Mononuclear cell (primary cell): Measurements from ENCODE around the gene PAX5. TPM values are rescaled to one million over a fixed set of nuclear protein-coding genes. Genes with fewer than 3 reads are reported as not detected.

ENCODE experiments used
- H3K27me3 ChIP-seq: 2 replicates; pipeline ENCODE4 v1.6.0; 2011; ENCODE audit warnings: low read length, control low read depth; ENCODE audit not compliant: insufficient read depth
- H3K4me1 ChIP-seq: 2 replicates; pipeline ENCODE4 v1.5.1; 2011; ENCODE audit warnings: mild to moderate bottlenecking, low read length, control low read depth; ENCODE audit not compliant: insufficient read depth
- H3K4me3 ChIP-seq: 2 replicates; pipeline ENCODE4 v1.5.1; 2011; ENCODE audit warnings: mild to moderate bottlenecking, low read length, moderate library complexity
- H3K9me3 ChIP-seq: 2 replicates; pipeline ENCODE4 v1.5.1; 2011; ENCODE audit warnings: low read depth, mild to moderate bottlenecking, control low read depth, low read length
- total RNA-seq: library from RNA; depleted of rRNA; stranded (reverse); fragments of >200 nt; gene quantifications from one replicate; pipeline ENCODE4 v1.2.3, GENCODE V29; 2012

PAX5 gene
- total RNA-seq, 1 donor, result 12.6 TPM

DNA sequence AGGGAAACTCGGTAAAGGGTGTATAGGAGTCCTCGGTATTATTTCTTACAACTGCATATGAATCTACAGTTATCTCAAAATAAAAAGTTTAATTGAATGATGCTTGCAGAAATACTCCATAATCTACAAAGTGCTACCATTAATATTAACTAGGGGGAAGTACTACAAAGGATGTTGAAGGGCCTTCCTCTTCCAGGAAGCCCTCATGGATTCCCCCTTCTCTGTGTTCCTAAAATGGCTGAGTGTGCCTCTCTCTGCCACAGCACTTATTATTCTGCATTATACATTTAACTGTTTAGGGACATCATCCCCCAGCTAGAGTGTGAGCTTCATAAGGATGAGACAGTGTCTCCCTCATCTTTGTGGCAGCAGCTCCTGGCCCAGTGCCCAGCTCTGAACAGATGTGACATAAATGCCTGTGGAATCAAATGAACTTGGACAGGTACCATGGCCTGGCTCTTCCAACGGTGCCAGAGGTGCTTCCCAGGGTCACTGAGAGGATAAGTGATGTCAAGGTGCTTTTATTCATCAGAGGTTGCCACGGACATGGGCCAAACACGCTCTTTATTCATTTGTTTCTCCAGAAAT is 99.5 kb downstream of the PAX5 start:
- no peaks in the 10 kb centered on the region for H3K4me1 ChIP-seq
- no peaks in the 10 kb centered on the region for H3K9me3 ChIP-seq
- no peak overlapping the region for H3K4me3 ChIP-seq
- no peaks in the 10 kb centered on the region for H3K27me3 ChIP-seq

DNA sequence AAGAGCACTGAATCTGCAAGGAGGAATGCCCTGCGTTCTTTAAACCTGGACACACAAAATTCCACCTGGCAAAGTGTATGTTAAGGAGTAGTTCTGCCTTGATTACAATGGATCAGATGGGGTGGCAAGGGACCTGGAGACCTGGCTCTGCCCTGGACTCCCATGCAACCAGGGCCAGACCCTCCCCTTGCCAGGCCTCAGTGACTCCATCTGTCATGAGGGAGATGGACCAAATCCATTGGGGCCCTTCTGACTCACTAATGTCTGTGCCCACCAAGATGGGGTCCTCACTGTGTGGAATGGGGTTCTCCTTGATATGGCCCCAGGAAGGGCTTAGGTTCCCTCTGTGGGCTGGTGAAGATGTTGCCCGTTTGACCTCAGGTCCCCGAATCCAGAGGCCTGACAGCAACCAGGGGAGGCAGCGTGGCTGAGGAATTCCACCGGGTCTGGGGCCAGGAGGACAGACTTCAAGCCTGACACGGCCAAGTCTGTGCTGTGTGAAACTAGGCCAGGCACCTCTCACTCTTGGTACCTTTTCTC is 100.3 kb downstream of the PAX5 start:
- H3K27me3 ChIP-seq, result no peaks in the 10 kb centered on the region
- no peaks in the 10 kb centered on the region for H3K4me1 ChIP-seq
- no peak overlapping the region for H3K4me3 ChIP-seq
- H3K9me3 ChIP-seq, result no peaks in the 10 kb centered on the region

DNA sequence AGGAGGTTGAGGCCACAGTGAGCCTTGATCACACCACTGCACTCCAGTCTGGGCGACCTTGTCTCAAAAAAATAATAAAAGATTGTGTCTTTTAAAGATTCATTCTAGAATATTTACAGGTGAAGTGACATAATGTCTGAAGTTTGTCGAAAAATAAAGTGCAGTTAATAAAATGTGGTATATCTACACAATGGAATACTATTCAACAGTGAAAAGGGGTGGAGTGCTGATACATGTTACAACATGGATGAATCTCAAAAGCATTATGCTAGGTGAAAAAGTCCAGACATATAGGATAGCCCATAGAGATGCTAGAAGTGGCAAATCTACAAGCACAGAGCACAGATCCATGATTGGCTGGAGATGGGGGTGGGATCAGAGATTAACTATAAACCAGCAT is 101.9 kb downstream of the PAX5 start:
- Histone ChIP-seq H3K9me3 (no peaks in the 10 kb centered on the region), H3K4me3 (no peak overlapping the region), H3K27me3 (no peaks in the 10 kb centered on the region), H3K4me1 (no peaks in the 10 kb centered on the region)

DNA sequence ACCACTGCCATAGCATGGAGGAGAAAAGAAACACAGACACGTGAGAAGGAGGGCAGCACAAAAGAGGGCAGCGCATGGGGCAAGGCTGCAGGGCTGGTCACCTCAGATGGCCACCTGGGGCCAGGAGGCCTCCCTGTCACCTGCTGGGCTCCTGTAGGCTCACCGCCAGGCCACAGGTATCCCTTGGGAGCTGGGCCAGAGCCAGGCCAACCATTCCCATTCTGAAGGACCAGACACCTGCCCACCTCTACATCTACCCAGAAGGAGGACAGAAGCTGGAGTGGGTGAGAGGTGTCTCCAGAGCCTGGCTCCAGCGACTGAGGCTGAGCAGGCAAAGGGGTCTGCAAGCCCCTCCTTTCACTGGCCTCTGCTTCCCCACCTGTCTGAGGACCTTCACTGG is 103.1 kb downstream of the PAX5 start:
- H3K9me3 ChIP-seq, result no peaks in the 10 kb centered on the region
- no peaks in the 10 kb centered on the region for H3K4me1 ChIP-seq
- H3K4me3 ChIP-seq, result no peak overlapping the region
- no peaks in the 10 kb centered on the region for H3K27me3 ChIP-seq

DNA sequence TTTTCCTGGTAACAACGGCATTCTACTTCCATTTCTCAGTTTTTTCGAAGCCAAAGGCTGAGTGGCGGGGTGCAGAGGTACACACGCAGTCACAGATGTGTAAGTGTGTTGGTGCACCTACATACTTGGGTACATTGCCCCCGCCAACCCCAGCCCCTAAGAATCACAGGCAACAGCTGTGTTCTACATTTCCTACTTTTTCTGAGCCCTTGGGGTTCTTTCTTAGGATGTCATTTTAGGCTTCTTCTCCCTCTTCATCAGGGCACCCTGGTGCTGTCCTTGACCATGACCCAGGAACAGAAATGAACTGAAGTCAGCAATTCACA is 104.8 kb downstream of the PAX5 start:
- no peak overlapping the region for H3K4me3 ChIP-seq
- no peaks in the 10 kb centered on the region for H3K9me3 ChIP-seq
- H3K27me3 ChIP-seq, result no peaks in the 10 kb centered on the region
- no peaks in the 10 kb centered on the region for H3K4me1 ChIP-seq

DNA sequence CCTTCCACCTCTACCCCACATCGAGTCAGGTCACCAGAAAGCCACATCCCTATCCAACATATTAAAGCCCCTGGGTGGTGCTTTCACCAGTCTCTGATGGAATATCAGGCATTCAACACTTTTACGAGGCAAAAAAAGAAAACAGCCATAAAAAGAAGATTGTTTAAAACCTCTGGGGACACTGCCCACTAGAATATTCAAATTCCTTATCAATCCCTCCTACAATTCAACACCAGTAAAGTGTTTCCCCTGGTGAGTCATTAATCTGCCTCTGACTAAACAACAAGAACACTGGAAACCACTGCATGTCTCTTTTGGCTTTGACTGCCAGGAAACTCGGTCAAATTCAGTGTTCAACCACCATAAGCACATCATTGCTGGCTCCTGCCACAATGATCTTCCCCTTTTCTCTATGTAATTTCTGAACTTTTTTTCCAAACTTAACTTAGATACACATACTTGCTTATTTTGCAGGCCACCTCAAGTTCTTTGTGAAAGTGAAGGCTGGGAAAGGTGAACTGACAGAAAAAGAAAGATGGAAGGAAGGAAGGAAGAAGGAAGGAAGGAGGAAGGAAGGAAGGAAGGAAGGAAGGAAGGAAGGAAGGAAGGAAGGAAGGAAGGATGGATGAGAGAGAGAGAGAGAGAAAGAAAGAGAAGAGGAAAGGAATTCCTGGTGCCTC is 105.3 kb downstream of the PAX5 start:
- no peaks in the 10 kb centered on the region for H3K27me3 ChIP-seq
- no peak overlapping the region for H3K4me3 ChIP-seq
- H3K9me3 ChIP-seq, result no peaks in the 10 kb centered on the region
- H3K4me1 ChIP-seq, result no peaks in the 10 kb centered on the region

DNA sequence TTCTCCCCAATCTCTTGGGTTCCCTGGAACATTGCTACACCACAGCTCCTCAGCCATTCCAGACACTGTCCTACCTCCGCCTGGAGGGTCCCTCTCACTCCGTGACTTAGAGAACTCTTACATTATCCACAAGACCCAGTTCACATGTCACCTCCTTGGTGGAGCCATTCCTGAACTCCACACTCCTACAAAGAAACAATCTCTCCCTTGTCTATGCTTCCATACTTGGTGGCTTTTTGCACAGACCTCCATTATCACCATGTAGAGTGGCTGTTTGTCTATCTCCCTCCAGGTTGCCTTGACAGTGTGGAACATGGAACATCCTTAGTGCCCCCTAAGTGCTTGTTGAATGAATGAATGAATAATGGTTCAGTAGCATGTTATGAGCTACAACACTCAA is 105.9 kb downstream of the PAX5 start:
- Histone ChIP-seq H3K4me3 (no peak overlapping the region), H3K9me3 (no peaks in the 10 kb centered on the region), H3K27me3 (no peaks in the 10 kb centered on the region), H3K4me1 (no peaks in the 10 kb centered on the region)

DNA sequence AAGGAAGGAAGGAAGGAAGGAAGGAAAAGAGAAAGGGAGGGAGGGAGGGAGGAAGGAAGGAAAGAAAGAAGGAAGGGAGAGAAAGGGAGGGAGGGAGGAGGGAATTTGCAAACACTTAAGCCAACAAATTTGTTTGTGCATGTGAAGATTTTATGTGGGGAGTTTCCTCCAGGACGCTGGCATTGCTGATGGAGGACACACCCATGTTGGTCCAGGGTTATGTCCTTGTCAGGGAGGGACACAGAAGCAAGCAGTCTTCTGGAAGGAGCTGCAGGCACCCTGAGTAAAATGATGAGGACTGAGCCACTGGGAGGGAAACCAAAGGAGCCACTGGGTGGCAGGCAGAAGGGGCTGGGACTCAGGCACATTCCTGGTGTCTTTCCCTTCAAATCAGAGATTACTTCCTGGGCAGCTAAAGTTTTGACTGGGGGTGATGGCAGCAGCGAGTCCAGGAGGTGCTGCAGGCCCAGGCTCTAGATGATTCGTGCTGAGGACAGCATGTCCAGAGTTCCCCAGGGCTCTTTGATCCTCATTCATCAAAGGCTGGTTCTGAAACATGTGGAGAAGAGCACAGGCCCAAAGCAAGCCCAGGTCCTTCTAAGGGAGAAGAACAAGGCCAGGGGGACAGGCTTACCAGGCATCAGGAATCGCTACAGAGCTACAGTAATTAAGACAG is 109.2 kb downstream of the PAX5 start:
- no peaks in the 10 kb centered on the region for H3K9me3 ChIP-seq
- no peak overlapping the region for H3K4me3 ChIP-seq
- no peaks in the 10 kb centered on the region for H3K4me1 ChIP-seq
- H3K27me3 ChIP-seq, result no peaks in the 10 kb centered on the region

DNA sequence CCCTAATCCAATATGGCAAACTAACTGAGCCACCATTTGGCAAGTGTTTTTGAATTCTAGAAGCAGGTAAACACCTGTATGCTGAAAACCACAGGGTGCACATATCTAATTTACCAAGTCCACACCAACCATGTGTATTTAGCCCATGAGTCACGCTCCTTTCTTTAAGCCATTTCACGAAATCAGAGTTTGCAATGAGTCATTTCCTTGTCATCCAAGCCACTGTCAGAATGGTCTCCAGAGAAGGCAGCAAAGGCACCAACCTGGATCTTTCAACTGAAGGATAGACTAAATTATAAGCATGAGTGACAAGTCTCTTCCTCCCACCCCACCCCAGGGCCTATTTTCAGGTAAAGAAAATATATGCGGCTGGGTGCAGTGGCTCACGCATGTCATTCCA is 110.0 kb downstream of the PAX5 start:
- H3K9me3 ChIP-seq, result no peaks in the 10 kb centered on the region
- H3K4me1 ChIP-seq, result no peaks in the 10 kb centered on the region
- H3K27me3 ChIP-seq, result no peaks in the 10 kb centered on the region
- no peak overlapping the region for H3K4me3 ChIP-seq

DNA sequence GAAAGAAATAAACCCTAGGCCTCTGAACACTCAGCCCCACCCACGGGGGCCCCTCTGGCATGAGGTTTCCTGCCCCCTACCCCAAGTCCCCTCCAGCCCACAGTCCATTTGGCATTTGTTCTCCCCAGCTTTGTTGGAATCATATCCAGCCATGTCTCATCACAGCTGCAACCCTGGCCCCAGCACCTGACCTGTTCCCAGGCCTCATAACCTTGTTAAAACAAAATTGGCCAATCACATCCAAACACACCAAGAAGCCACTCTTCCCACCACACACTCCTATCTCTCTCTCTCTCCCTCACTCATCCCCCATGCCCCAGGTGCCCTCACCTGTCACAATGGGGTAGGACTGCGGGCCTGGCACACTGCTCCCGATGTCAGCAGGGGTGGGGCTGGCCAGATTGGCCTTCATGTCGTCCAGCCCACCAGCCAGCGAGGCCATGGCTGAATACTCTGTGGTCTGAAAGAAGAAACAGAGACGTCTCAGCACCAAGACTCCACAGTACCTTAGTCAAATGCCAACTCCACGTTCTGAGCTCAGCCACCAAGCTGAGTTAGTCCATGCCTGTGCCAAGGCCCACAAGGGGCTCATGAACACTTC is 110.9 kb downstream of the PAX5 start:
- no peaks in the 10 kb centered on the region for H3K27me3 ChIP-seq
- no peaks in the 10 kb centered on the region for H3K4me1 ChIP-seq
- H3K4me3 ChIP-seq, result no peak overlapping the region
- H3K9me3 ChIP-seq, result no peaks in the 10 kb centered on the region

DNA sequence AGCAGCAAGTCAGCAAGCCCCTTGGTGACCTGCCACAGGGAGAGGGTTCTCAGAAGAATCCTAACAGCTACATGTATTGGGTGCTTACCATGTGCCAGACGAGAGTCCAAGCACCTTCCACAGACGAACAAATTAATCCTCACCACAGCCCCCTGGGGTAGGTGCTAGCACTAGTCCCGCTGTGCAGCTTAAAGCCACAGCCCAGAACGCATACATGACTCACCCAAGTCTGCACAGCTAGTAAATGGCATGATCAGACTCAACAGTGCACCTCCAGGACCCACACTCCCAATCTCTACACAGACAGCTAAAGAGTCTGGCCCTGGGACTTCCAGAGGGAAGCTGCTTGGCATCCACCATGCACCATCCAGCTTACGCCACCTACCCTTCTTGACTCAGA is 111.5 kb downstream of the PAX5 start:
- Histone ChIP-seq H3K4me1 (no peaks in the 10 kb centered on the region), H3K4me3 (no peak overlapping the region), H3K9me3 (no peaks in the 10 kb centered on the region), H3K27me3 (no peaks in the 10 kb centered on the region)

DNA sequence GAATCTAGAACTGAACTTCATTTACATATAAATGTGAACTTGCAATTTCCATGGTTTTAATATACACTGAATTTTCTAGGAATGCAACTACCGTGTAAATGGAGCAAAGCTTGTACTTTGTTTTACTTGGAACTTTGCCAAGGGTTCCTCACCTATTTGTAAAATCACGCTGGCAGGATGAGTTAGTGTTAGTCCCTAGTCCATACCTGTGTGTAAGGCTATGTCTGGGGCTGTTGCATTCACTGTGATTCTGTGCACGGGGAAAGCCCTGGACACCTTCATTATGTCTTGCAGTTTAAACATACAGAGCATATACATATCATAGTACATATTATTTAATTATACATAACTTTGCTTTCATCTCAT is 119.9 kb downstream of the PAX5 start:
- Histone ChIP-seq H3K4me1 (no peaks in the 10 kb centered on the region), H3K9me3 (no peaks in the 10 kb centered on the region), H3K4me3 (no peak overlapping the region), H3K27me3 (no peaks in the 10 kb centered on the region)

DNA sequence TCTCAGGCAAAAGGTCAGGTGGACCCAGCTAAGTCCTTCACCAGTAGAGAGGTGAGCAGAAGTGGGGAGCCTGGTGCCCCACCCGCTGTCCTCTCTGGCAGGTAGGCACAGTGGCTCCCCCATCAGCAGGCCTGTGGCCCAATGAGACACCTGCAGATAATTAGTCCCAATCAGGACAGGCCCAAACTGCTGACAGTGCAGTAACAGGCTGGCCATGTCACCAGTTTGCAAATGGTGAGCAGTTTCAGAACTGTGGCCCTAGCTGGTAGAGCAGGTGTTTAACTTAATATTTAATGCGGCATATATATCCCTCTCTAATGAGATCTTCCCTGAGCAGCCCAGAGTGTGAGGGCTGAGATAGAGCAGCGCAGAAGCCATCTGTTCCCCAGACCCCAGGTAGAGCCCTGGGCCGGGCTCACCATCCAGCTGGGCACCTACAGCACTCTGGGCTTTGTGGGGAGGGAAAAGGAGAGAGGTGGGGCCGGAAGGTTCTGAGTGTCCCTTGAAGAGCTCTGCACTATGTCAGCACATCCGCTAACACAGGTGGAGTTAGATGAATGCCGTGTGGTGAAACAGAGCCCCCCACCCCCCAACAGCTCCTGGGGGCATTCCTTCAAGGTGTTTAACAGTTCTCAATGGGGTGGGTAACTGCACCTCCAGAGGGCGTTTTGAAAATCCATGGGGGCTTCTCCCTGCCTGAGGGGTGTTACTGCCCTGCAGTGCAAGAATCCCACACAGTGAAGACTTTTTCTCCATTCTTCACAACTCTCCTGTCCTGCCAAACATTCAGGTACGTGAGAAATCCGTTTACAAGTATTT is 120.5 kb downstream of the PAX5 start:
- Histone ChIP-seq H3K4me3 (no peak overlapping the region), H3K27me3 (no peaks in the 10 kb centered on the region), H3K4me1 (no peaks in the 10 kb centered on the region), H3K9me3 (no peaks in the 10 kb centered on the region)

DNA sequence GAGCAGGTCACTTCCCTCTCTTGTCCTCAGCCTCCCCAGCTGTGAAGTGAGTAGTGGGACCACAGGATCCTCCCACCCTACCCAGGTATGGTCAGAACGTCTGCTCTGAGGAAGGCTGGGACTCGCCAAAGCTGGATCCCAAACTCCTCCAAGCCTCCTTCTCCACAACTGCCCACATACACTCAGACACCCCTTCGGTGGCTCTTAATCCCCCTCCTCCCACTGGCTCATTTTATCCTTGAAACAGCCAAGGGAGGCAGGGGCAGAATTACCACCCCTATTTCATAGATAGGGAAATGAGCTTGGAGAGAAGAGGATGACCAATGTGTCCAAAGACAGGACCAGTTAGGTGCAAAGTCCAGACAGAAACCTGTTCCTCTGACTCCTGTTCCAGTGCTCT is 121.4 kb downstream of the PAX5 start:
- H3K27me3 ChIP-seq, result no peaks in the 10 kb centered on the region

More for the DNA sequence above, 121.4 kb downstream of the PAX5 start:
- H3K4me1 ChIP-seq, result no peaks in the 10 kb centered on the region
- H3K9me3 ChIP-seq, result no peaks in the 10 kb centered on the region
- H3K4me3 ChIP-seq, result no peak overlapping the region
